ENCODE measurements around the gene SLC17A6. TPM values are rescaled to one million over a fixed set of nuclear protein-coding genes. Genes with fewer than 3 reads are reported as not detected.

SLC17A6 gene
- not detected for total RNA-seq
- long read RNA-seq: 0 reads

DNA sequence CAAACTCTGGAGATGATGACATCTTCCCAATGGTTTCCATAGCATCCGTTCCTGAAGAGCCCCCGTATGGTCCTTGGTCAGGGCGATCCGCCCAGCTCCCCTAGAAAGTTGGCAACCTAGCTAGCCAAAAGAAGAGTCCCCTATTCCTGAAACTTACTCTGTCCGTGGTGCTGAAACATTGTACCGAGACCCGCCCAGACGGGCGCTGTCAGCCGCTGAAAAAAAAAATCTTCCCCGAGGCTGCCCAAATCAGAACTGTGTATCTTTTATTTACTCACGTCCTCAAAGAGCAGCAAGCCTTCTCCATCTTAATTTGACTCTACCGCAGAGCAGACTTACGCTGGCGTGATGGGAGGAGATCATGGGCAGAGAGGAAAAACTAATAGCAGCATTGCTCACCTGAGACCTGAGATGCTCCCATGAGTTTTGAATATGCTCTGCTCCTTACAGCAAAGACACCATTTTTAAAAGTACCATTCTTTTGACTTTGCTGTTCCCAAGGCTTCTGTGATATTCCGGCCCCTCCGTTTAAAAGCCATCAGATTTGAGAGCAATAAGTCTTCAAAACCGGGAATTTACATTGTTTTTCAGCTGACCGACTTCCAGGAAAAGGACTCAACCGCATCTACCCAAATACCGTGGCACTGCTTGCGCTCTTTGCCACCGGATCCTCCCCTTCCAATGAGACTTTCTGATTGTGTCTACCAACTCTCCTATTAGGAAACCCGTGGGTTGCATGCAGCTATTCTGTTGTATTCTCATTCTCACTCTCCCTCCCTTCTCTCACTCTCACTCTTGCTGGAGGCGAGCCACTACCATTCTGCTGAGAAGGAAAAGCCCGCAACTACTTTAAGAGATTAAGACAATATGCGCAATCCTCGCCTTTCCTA lies at the start of gene SLC17A6:
Gene SLC17A6, plus strand, starts transcription at position 786 of the 890 bp plus-strand sequence. CDS start 153 bp downstream, outside the sequence.
- intact Hi-C loops (cut with DNase I): no loop called here
- no peak for ATAC-seq (ENCODE audit: poor library complexity)
- DNase-seq: no peak

DNA sequence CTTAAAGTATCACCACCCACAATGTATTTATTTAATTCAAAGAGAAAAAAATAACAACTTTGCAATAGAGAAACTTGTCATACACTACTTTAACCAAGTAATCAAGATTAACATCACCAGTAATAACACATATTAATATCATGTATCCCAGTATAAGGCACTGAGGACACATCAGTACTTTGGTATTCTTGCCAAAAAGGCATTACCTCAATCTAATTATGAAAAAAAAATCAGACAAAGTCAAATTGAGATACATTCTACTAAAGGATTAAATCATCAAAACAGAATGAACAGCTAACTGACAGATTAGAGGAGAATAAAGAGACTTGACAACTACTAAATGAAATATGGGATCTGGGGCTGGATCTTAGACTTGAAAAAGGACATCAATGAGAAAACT lies 35.8 kb upstream of the SLC17A6 start:
- ATAC-seq (ENCODE audit: poor library complexity): no peak
- intact Hi-C loops (cut with DNase I): no loop called here
- DNase-seq: no peak

DNA sequence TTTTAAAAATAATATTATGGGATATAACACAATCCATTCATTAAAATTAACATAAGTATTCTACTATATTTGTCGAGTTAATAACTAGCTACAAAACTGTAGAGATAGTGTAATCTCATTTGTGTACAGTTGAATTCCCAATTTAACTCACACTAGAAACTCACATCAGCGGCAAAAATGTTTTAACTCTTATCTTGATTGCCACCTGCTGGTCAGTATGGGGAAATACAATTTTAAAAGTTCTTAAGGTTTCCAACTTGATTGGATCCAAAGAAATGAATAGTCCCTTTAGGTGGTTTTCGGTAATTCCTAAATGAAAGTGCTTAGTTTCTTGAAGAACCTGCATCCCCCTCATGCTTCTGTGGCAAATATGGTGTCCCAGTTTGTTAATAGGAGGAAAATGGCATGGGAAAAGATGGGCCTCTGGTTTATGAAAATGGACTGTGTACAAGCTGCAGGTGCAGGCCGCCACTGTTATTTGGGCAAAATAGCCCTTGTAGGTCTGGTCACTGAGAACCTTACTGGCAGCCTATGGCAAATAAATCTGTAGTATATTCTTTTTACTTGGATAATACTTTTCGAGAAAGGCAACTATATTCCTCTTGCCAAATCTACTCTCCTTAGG lies 33.7 kb upstream of the SLC17A6 start:
- ATAC-seq (ENCODE audit: poor library complexity) (no peak), DNase-seq (no peak)
- intact Hi-C loops (cut with DNase I): no loop called here

DNA sequence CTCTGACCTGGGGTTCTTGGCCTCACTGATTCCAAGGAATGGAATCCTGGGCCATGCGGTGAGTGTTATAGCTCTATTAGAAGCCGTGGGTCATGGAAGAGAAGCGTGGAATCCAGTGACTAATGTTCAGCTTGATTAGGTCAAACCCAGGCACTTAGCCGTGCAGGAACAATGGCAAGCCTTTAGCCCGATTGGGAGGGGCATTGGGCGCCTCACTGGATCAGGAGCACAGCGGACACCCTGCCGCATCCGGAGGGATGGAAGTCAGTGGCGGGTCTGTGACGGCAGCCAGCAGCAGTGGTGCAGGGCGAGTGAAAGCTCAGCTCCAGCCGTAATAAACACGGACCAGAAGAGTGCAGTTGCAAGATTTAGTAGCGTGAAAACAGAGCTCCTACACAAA lies 20.5 kb upstream of the SLC17A6 start:
- ATAC-seq (ENCODE audit: poor library complexity) (no peak), DNase-seq (no peak)
- intact Hi-C loops (cut with DNase I): no loop called here

DNA sequence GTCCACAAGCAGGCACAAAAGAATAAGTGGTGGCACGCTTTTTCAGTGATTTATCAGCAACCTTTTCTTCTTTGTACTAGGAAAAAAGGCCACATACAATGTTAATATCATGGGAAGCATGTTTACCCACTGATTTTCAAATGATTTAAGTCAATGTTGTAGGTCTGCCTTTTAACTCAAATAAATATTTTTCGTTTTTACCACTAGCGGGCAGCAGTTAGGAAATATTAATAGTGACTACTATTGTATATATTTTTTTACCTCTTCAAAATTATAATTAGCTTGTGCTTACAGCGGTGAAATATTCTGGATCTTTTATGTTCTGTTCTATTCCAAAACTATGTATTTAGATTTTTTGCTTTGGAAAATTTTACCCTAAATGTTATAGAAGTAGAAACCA lies 6.4 kb upstream of the SLC17A6 start:
- no peak for DNase-seq
- ATAC-seq (ENCODE audit: poor library complexity): no peak
- intact Hi-C loops (cut with DNase I): no loop called here

DNA sequence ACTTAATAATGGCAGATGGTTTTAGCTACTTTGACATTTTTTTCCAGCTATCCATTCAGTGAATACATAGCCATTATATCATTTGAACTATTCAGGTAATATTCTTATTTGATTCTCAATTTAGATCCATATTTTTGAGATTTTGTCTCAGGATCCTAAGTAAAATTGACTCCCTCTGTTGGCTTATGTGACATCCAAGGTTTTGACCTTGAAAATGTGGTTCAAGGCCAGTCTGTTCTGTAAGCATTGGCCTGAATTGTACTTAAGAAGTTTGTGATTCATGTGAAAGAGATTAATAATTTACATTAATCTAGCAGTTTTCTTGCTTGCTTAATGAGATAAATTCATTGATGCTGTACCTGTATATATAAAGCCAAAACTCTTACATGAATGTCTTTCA lies 1.6 kb upstream of the SLC17A6 start:
- no peak for DNase-seq
- no peak for ATAC-seq (ENCODE audit: poor library complexity)
- intact Hi-C loops (cut with DNase I): no loop called here

DNA sequence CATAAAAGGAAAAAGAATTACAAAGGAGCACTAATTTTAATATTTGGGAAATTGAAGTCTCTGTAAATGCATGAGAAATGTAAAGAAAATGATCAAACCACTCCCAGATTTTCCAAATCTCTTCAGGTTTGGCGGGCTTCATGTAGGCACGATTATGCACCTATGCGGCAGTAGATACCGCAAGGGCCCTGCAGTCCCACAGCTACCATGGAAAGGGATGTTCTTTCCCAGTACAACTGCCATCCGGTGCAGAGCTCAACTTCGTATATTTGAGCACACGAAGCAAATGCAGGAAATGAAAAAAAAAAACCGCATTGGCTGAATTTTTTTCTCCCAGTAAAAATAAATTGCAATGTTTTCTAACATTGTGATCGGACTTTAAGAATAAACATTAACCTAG lies 1.4 kb downstream of the SLC17A6 start:
- DNase-seq: no peak
- intact Hi-C loops (cut with DNase I): no loop called here

DNA sequence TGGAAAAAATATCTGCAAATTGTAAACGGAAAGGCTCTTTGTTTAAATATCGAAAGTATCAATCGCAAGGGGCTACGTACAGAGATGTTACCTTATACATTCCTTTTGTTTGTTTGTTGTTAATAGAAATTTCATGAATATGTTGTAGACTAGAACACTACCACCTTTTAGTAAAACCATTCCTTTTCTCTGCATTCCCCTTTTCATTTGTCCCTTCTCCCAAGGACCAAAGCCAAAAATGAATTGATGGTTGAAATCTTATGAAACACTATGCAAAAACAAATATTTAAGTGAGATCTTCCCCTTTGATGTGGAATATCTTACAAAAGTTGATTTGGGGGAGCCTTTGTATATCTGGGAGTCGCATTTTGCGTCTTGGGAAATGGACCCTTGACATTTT lies 2.1 kb downstream of the SLC17A6 start:
- intact Hi-C loops (cut with DNase I): no loop called here
- DNase-seq (no peak), ATAC-seq (ENCODE audit: poor library complexity) (no peak)

More for the DNA sequence above, 1.4 kb downstream of the SLC17A6 start:
- ATAC-seq (ENCODE audit: poor library complexity): no peak

DNA sequence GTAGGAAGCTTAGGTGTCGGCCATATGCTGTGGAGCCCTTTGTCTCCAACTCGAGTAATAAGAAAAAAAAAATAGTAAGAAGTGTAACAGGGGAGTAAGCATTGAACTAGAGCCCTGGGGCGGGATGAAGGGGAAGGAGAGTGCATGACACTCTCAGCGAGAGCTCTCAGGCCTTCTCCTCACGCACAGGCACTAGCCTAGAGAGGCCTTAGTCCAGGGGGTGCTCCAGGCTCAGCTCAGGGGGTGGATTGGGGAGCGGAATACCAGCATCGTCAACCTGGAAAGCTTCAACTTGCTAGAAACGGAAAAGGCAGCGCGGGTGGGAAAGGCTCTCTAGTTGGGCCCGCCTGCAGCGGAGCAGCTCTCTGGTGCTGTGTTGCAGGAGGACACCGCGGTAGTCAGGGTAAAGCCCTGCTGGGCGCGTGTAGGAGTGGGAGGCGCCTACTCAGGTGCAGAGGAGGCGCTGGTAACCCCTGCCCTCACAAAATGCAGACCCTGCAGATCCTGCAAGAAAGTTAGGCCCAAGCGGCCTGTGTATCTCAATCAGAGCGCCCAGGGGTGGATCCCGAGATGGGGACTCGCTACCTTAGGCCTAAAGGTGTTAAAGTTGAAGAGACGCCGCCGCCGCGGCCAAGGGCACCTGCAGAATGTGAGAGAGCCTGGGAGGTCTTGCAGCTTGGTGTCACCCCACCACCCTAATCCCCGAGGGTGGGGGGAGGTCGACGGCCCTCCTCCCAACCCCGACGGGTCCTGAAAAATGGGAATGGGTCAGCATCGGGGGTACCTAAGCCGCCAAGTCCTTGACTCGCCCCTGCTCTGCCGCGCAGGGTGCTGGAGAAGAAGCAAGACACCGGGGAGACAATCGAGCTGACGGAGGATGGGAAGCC lies 2.8 kb downstream of the SLC17A6 start:
- ATAC-seq (ENCODE audit: poor library complexity) (no peak), DNase-seq (no peak)
- intact Hi-C loops (cut with DNase I): no loop called here

DNA sequence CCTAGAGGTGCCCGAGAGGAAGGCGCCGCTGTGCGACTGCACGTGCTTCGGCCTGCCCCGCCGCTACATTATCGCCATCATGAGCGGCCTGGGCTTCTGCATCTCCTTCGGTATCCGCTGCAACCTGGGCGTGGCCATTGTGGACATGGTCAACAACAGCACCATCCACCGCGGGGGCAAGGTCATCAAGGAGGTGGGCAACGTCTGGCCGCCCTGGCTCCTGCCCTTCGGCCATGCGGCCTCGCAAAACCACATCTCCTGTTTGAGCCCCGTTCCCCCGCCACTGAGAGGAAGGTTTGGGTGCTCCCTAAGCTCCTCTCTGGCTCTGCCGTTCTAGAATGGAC lies 3.4 kb downstream of the SLC17A6 start:
- DNase-seq: no peak

DNA sequence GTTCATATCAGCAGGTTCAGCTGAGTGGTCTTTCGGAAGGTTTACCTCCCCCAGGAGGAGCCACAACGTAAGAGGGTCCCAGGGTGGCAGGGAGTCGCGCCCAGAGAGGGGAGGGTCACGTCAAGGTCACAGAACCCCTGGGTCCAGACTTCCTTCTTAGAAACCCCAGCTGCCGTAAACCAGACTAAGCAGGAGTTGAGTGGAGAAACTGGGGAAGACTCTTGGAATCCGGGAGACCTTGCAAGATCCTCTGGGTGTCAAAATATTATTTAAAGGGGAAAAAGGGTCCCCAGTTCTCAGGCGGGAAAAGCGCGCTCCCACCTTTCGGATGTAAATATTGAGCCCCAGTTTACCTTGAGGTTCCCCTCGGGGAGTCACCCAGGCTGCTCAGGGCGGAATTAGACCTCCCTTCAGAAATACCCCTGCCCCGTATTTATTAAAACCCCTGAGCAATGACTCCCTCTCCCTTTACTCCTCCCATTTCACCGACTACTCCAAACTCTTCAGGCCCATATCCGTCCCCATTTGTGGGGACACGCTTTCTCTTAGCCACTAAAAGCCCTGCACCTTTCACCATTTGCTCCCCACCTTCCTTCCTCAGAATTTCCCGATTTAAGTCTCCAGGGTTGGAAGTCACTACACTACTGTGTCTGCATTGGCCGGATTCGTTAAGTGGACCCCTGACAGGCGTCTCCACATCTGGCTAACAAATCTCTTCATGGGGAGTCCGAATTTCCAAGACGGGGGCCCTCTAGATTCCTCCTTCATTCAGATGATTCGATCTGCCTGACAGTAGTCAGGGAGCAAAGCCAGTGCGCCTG lies 4.2 kb downstream of the SLC17A6 start:
- intact Hi-C loops (cut with DNase I): no loop called here
- DNase-seq: no peak
- no peak for ATAC-seq (ENCODE audit: poor library complexity)

More for the DNA sequence above, 3.4 kb downstream of the SLC17A6 start:
- intact Hi-C loops (cut with DNase I): no loop called here
- ATAC-seq (ENCODE audit: poor library complexity): no peak

DNA sequence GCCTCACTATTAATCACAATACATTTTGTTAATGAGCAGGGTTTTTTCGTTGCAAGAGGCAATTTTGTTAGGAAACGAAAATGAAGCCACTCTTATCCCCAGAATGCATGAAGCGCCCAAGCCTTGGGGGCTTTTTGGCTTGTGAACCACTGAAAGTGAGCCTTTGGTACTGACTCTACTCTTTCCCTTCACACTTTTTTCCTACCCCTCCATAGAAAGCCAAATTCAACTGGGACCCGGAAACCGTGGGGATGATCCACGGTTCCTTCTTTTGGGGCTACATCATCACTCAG lies 4.8 kb downstream of the SLC17A6 start:
- no peak for ATAC-seq (ENCODE audit: poor library complexity)
- no peak for DNase-seq
- intact Hi-C loops (cut with DNase I): no loop called here

DNA sequence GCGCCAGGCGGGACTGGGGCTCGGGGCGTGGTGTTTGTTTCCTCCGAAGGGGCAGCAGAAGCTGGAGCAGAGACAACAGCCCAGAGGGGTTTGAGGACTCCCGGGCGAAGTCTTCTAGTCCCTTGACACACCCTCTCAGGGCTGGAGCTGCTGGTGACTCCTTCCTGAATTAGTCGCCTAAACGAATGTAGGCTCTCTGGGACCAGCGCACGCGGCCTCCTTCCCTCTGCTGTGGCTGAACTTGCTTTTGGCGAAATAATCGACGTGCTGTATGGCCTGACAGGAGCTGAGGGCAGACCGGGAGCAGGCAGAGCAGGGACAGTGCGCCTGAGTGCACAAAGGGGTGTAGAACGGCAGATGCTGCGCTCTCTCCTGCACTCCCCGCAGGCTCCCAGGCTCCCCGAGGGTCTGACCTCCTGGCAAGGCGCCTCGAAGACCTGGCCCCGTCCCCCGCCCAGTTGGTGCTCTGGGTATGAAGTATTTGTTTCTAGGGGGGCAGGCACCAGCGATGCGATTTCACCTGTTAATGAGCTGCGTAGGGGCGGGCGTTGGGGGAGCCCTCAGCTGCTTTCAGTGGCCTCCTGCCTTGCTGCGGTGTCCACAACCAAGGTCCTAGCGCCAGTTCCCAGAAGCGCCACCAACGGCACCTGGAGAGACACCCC lies 5.3 kb downstream of the SLC17A6 start:
- ATAC-seq (ENCODE audit: poor library complexity) (no peak), DNase-seq (no peak)
- intact Hi-C loops (cut with DNase I): no loop called here

DNA sequence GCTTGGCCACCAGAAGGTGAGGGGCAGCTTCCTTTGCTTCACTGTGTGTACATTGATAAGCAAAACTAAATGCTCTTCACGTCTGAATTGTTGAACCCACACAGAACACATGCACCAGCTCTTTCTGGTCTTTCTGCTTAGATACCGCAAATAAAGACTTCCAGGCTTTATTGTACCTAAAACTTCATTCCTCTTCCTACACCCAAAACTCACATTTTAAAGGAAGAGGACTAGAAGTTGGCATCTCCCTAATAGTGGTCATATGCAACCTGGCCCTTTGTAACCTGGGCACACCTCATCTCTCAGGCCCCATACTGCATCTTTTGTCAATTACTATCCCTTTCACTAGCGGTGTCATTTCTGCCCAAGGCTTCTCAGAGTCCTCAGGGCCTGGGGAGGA lies 5.9 kb downstream of the SLC17A6 start:
- intact Hi-C loops (cut with DNase I): no loop called here
- ATAC-seq (ENCODE audit: poor library complexity) (no peak), DNase-seq (no peak)

DNA sequence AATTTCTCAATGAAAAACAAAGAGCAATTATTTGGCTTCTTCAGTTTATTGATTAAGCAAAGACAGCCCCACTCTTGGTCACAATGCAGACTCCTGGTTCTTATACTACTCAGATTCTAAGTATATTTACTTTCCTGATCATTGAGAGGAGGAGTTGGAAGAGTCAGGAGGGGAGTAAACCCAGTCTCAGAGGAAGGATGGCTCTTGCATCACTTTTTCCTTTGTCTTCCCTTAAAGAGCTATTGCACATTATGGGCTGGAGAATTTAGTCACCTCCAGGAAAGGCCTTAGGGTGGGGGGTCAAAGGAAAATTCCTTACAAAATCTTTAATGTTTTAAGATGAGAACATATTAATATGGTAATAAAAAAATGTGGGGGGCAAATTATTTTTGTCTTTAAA lies 8.1 kb downstream of the SLC17A6 start:
- DNase-seq (no peak), ATAC-seq (ENCODE audit: poor library complexity) (no peak)
- intact Hi-C loops (cut with DNase I): no loop called here

DNA sequence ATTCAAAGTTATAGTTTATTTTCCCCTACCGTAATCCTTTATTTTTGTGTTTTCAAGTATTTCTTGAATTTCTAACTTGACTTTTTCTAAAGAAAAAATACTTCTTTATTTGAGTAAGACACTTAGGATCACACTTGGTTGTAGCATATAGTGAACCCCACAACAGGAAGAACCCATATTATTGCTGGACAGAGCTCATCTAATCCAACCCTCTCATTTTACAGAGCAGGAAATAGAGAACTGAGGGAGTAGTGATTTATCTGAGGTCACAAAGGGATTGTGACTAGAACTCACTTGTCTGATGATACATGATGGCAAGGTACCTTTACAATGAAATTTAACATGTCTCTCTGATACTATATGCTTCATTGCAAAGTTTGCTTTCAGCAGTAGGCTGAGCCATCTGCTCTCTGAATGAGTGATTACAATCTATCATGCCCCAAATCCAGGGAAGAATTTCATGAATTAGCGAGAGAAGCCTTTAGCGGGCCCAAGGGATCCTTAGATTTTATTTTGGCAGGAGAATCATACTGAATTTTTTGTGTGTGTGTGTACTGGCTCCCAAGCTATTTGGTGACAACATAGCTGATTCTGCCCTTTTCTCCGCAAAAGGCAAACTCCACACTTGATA lies 9.8 kb downstream of the SLC17A6 start:
- DNase-seq (no peak), ATAC-seq (ENCODE audit: poor library complexity) (no peak)
- intact Hi-C loops (cut with DNase I): no loop called here

DNA sequence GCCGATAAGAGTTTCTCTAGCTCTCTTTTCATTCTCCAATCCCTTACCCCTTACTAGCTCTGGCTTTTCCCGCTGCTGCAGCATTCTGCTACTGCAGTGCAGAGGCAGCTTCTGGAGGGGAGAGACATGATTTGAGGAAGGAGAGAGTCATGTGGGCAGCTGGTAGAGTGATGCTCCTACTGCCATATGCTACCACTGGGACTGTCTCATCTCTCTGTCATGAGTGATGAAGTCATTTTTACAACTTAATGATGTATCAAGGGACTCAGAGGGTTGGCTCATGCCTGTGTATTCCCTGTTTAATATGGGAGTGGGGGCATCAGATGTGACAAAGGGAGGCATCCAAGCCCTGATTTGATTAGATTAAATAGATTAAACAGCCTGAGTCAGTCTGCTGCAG lies 11.3 kb downstream of the SLC17A6 start:
- no peak for ATAC-seq (ENCODE audit: poor library complexity)
- intact Hi-C loops (cut with DNase I): no loop called here

DNA sequence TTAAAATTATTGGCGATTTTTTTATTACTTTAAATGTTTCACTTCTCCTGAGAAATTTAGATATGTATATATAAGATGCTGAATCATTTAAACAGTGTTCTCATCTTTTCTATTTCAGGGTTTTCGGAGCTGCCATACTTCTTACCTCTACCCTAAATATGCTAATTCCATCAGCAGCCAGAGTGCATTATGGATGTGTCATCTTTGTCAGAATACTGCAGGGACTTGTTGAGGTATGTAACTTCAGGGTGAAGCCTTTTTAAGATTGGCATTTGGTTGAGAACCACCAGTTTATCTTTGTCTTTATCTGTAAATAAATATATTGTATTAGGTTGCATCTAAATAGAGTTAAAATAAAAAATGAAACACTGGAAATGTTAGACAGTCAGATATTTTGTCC lies 21.1 kb downstream of the SLC17A6 start:
- no peak for DNase-seq
- intact Hi-C loops (cut with DNase I): no loop called here
- no peak for ATAC-seq (ENCODE audit: poor library complexity)

More for the DNA sequence above, 11.3 kb downstream of the SLC17A6 start:
- no peak for DNase-seq
